ENCODE data around the gene IGF2BP2. TPM values are rescaled to one million over a fixed set of nuclear protein-coding genes. Genes with fewer than 3 reads are reported as not detected.

Gene IGF2BP2
- total RNA-seq, 1 donor from 2014 or later: 60.9 TPM

DNA sequence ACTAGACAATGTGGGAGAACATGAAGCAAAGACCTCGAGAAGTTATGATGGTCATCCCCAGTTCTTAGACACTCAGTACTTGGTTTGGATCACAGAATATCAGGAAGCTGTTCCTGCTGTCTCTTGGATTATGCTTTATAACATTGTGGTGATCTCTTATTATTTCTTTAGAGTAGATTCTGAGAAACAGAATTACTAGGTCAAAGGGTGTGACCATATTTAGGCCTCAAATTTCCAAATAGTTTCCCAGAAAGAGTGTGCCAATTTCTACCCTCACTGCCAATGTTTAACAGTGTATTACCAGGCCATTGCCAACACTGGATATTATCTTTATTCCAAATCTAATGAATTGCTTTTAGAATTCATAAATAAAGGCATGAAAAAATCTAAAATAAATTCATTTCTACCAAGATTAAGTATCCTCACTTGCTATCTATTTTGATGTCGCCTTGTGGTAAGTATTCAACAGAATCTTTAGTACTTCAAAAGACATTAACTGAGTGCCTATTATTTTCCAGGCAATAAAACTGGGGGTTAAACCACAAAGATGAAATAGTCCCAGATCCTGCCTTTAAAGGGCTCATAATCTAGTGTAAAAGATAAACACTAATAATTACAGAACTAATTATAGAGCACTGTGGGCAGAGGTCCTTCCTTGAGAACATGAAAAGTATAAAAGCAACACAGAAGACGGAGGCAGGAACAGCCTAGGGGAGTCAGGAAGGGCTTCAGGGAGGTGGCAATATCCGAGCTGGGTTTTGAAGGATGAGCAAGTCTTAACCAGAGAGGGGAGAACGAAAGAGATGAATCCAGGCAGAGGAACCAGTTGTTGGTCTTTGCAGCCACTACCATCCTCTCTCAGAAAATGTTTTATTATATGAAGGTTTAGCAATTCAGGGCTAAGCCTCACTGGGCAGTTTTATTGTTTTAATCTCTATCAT is 86.8 kb downstream of the IGF2BP2 start:
- no peak for DNase-seq (ENCODE audit: low spot score)

DNA sequence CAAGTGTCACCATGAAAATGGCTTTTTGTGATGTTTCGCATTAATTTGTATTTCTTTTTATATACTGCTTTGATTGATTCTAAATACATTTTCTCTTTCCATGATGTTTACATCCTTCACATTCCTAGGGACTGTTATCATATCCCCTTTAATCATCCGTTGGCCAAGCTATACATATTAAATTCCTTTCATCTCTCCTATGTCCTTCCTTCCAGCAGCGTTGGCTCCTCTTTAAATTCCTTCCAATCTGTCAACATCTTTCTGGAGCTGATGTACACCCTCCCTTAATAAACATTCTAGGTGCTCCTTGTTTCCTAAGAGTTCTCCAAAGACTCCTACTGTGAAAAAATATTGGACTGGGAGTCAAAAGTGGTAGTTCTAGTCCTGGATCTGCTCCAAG is 87.8 kb downstream of the IGF2BP2 start:
- DNase-seq (ENCODE audit: low spot score): peak; percentile 70

DNA sequence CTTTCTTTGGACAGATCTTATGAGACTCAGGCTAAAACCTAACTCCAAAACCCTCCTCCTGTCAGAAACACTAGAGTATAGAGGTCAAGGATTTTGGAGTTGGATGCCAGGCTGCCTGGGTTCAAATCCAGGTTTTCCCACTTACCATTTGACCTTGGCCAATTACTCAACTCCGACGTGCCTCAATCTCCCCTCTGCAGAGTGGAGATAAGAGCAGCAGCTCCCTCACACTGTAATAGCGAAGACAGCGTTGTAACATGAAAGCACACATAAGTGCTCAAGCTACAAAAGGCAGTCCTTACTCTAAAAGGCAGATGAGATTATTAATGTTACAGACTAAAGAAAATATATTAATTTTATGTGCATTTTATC is 90.1 kb downstream of the IGF2BP2 start:
- no peak for DNase-seq (ENCODE audit: low spot score)

DNA sequence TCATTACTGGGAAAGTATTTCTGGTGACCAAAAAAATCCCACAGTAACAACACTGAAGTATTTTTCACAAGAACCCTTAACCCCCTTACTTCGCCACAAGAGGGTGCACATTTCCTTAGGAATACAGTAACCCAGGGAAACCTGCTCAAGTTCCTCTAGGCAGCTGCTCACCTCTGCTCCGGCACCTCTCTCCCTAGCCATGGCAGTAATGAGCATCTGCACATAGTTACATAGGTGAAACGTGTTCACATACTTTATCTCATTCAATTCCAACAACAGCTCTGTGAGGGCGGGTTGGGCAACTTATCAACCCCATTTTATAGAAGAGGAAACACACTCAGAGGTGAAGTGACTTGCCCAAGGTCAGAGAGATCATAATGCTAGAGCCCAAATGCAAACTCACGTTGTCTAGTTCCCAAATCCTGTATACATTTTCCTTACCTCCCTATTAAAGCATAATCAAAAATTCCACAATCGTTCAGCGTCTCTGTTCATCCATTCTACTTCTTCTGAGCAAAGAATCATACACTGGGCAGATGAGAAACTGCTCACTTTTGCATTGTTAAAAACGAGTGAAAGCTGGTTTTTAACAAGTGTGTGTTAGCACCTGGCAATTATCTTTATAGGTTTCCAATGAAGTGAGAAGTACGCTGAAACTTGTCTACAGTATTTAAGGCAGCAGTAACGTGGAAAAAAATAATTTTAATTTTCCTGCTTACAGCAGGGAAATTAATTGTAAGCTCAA is 90.7 kb downstream of the IGF2BP2 start:
- peak; percentile 63 for DNase-seq (ENCODE audit: low spot score)

DNA sequence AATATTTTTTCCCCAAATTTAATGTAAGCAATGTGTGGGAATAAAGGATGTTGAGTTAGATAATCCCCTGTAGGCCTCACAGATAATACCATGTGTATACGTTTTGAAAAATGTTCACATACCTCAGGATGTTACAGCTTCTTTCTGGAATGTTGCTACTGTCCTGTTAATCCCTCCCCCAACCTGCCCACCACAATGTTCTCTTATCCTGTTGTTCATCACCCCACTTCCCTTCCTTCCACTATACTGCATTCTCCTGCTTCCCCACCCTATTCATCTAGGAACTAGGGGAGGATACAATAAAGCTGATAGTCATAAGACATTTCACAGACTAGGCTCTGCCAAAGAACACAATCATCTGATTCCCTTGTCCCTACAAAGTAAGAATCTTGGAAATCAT is 92.1 kb downstream of the IGF2BP2 start:
- DNase-seq (ENCODE audit: low spot score): no peak

DNA sequence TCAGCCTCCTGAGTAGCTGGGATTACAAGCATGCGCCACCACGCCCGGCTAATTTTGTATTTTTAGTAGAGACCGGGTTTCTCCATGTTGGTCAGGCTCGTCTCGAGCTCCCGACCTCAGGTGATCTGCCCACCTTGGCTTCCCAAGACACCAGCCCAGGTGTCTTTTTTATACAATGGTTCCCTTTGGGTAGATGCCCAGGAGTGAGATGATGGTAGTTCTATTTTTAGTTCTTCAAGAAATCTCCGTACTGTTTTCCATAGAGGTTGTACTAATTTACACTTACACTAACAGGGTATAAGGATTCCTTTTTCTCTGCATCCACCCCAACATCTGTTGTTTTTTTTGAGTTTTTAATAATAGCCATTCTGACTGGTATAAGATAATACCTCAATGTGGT is 94.3 kb downstream of the IGF2BP2 start:
- DNase-seq (ENCODE audit: low spot score): no peak

DNA sequence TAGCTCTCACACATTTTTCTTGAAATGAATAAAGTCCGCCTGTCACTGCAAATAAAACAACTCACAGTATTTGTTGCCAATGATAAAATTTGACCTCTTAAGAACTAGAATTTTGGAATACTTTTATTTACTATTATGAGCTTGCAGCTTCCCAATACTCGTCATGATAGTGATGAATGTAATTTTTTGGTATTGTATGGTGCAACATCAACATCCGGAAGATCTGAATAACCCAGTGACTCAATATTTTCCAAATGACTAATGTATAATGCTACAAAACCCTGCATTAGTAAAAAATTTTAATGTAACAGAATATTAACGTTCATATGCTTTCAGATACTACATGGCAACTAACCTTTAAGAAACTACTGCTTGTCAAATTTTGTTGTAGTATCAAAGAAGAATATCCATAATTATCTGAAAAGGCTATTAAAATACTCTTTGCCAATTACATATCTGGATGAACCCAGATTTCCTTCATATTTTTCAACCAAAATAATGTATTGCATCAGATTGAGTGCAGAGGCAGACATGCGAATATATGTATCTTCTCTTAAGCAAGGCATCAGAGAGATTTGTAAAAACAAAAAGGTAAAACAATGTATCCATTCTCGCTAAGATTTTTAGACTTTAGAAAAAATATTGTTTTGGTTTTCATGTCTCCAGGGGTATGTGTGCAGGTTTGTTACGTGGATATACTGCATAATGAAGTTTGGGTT is 95.3 kb downstream of the IGF2BP2 start:
- DNase-seq (ENCODE audit: low spot score): peak; percentile 55

DNA sequence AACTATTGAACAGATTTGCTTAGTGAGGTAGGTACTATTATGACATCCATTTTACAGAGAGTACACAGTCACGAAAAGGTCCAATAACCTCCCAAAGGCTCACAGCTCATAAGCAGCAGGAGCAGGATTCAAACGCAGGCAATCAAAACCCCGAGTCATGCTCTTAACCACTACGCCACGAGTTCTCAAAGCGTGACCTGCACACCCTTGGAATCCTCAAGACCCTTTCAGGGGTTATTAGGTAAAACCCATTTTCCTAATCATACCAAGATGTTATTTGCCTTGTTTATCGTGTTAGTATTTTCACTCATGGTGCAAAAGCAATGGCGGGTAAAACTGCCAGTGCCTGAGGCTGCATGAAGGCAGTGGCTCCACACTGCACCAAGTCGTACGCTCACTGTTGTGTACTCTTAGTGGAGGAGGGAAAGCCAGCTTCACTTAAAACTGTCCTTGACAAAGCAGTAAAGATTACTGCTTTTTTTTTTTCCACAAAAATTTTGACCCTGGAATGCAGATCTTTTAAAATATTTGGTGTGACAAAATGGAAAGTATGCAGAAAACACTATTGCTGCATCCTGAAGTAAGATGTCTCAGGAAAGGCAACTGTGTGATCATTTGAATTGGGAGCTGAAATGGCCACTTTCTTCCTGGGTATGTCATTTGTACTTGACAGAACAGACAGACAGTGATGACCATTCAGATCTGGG is 96.1 kb downstream of the IGF2BP2 start:
- DNase-seq (ENCODE audit: low spot score): no peak

DNA sequence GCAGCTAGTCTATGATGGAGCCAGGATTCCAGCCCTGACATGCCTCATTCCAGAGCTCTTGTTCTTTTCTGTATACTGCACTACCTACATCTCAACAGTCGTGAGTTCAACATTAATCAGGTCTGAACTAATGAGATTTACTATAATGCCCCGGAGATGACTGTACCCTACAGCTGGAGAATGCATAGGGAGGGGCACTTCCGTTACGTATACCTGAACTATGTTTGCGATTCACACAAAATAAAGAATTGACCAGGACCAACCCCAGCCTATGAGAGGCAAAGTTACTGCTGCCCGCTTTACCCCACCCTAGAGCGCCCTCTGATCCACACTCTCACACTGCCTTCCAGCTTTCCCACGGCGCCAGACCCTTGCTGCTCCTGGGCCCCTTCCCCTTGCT is 97.0 kb downstream of the IGF2BP2 start:
- no peak for DNase-seq (ENCODE audit: low spot score)

DNA sequence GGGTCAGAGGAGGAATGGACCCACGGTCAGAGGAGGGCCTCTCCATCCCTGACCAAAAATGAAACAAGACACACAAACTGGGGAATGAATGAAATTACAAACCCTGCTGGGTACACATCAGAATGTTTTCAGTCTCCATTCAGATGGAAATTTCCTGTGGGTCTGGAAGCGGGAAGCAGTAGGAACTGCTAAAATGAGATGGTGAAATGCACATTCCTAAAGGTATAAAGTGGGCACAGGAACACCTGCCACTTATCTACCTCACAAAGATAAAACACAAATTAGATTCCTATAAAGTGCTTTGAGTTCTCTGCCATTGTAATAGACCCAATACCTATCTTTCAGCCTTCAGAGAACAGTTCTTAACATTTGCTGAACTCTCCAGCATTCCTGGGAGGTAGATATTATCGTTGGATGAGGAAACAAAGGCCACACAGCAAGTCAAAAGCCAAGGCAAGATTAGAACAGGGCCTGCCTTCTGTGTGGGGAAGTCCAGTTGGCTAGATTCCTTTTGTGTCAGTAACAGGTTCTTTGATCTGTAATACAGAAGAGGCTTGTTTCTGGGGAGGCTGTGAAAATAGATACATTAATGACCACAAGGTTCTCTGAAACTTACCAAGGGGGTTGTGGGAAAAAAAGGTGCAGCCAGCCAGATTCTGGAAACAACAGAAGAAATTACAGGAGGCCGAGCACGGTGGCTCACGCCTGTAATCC is 98.4 kb downstream of the IGF2BP2 start:
- no peak for DNase-seq (ENCODE audit: low spot score)

DNA sequence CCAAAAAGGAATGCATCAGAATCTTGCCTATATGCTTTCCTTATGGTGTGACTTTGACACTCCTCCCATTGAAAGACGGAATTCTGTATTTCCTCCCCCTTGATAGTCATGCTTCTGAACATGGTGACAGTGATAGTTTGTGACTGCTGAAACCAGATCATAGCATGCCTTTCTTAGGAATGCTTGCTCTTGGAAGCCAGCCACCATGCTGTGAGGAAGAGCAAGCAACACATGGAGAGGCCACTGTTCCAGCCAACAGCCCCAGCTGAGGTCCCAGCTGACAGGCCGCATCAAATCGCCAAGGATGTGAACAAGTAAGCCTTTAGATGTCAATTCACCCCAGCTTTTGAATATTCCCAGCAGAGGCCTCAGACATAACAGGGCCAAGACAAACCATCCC is 100.1 kb downstream of the IGF2BP2 start:
- DNase-seq (ENCODE audit: low spot score): no peak

DNA sequence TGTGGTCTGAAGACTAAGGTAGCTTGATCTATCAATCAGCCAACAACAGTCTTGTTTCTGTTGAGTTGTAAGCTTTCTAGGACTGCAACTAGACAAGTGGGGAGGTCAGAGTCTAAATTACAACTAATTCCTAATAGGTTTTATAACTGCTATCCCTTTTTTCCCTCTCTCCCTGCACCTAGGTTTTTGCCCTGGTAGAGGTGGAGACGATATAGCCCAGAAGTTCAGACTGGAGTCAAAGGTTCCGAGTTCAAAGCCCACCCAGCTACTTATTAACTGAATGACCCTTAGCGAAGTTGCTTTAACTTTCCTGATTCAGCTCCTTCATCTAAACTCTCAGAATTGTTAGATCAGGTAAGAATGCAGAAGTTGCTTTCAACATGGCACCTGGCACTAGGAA is 100.6 kb downstream of the IGF2BP2 start:
- DNase-seq (ENCODE audit: low spot score): no peak

DNA sequence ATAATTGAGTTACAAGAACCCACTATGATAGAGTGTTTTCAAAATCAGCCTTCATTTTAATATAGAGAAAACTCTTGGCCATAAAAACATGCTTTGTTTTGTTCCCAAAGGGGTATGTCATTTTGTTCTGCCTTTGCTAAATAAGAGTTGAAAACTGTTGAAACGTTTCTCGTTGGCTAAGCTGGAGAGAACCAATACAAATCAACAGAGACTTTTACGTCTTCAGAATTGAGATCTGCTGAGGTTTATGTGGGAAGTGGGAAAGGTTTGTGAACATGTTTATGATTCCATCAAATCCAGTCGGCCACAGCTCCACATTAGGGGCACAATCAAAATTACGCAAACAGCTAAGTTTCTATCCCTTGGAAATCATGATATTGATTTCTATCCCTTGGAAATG is 102.0 kb downstream of the IGF2BP2 start:
- DNase-seq (ENCODE audit: low spot score): no peak

DNA sequence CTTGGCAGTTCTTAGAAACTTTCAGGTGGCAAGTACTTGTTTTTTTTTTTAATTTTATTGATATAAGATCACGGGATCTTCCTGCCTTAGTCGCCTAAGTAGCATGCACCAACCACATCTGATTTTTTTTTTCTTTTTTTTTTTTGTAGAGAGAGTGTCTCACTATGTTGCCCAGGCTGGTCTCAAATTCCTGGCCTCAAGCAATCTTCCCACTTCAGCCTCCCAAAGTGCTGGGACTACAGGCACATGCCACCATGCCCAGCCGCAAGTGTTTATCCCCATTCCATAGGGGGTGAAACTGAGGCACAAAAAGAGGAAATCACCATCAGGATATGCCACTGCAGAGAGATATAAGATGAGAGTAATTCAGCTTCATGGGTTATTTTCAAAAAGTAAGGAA is 102.9 kb downstream of the IGF2BP2 start:
- no peak for DNase-seq (ENCODE audit: low spot score)

DNA sequence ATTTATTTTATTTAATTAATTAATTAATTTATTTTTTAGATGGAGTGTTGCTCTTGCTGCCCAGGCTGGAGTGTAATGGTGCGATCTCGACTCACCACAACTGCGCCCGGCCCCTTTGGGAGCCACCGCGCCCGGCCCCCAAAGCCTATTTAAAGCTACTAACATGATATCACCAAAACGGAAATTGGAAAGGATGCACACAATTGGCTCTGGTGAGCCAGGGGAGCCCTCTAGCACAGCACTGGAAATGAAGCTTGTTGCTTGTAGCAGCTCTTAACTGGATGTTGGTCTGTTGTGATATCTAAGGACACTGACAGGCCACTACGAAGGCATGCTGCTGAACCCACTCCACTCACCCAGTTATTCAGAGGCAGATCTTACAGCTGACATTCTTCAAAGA is 104.5 kb downstream of the IGF2BP2 start:
- DNase-seq (ENCODE audit: low spot score): no peak

DNA sequence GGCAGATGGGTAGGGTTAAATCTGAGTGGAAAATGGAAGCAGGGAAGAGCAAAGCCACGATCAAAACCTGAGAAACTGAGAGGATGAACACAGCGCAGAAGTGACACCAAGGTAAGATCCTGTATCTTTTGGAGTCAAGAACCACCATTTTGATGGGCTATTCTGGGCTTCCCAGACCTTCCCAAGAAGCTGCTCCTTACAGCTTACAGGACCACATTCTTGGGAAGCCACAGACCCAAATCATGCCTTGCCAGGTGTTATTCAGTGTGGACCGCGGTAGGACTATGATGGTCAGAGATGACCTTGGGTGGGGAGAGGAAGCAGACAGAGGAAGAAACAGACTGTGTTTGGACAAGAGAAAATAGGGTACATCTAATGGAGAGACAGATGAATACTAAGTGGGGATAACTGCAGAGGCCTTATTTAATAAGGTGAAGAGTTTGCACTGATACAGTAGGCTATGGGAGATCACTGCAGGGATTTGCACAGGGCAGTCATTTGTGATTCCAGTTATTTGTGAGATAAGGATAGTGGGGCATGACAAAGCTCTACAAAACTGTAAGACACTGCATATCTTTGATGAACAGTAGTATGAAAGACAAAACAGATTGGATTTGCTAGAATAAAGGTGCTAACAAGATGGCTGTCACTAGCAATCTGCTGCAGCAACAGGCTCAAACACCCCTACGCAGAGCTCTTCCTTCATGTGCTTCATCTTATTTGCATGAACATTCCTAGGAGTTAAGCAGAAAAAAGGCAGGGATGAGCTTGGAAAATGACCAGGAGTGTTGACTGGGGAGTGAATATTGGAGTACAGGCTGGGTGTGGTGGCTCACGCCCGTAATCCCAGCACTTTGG is 105.9 kb downstream of the IGF2BP2 start:
- DNase-seq (ENCODE audit: low spot score): no peak

DNA sequence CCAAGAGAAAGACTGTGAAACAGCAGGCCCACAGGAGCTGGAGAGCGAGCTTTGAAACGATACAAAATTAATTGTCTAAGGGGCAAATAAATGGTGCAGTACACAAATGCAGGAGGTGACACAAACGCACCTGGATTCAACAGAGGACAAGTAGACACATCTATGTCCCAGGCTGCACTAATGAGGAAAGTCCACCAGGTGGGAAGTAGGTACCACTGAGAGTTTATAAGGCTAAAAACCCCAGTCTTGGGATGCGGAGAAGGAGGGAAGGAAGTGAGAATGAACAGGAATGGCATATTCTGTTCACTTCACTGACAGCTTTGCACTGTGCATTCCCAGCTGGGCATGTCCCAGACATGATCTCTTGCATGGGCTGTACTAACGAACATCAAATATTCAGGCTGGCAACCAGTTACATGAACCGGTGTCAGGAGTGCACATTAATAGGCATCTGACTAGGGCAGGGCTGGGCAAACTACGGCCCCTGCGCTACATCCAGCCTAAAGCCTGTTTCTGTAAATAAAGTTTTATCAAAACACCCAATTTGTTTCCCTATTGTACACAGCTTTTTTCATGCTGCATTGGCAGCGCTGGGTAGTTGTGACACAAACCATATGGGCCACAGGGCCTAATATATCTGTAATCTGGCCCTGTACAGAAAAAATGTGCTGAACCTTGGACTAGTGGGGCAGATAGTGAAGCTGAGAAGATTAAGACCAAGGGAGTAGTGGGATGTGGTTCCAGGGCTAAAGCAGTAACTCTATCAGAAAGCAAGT is 107.0 kb downstream of the IGF2BP2 start:
- DNase-seq (ENCODE audit: low spot score): no peak

DNA sequence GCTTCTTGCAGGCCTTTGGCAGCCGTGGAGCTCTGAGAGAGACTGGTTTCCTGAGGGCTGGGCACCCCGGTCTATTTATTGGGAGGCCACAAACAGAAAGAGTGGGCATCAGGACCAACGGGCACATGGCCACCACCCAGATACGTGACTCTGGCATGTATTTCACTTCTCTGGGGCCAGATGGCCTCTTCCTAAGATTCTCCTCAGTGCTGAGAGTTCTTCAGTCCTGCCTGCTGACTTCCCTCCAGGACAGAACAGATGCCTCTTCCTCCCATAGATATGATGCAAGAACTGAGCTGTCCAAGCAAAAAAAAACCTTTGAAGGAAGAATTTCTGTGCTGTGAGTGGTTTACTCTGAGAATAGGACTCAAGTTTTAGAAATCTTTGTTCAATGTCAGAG is 107.7 kb downstream of the IGF2BP2 start:
- peak; percentile 96 for DNase-seq (ENCODE audit: low spot score)

DNA sequence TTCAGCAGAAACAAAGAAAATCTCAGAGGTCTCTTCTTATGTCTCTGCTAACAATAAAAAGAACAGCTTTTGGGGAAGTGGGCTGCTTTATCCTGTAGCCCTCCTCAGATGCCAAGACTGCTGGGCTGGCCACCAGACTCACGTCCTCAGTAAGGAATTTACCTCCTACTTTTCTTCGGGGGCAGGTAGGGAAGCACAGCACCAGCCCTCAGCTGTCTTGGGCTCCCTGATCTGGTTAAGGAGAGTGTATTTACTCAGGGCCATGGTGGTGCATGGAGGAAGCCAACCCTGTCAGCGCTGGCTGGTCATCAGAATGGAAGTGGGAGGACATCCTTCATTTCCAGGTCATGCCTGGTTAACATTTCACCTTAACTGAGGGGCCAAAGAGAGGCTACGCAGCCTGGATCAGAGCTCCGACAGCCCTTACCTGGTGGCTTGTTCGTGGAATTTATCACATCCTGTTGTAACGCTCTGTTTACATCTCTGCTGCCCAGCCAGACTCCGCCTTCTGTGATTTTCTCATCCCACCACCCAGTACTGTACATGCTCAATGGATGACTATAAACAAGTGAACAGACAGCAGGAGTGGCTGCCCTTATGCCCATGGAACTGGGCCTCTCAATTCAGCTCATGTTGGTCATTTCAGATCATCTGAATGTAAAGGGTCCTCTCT is 108.3 kb downstream of the IGF2BP2 start:
- no peak for DNase-seq (ENCODE audit: low spot score)
